CD4-positive, alpha-beta T cell treated with Interferon alpha-2 for 1 hour (primary cell): Measurements from ENCODE around the gene ATXN7.

Source experiments
- DNase-seq, 2 donors: peaks; one replicate each; pipeline ENCODE4 v3.0.0-alpha.2; 2020 to 2022

ATXN7 gene

GRCh38 chr3:63867225-63867624 lies 3.6 kb downstream of the ATXN7 start:
- DNase-seq, result no peak

GRCh38 chr3:63869940-63870614 lies 6.4 kb downstream of the ATXN7 start:
- no peak for DNase-seq

- no peak for DNase-seq
These were observed 6.9 kb downstream of the ATXN7 start for GRCh38 chr3:63870615-63871005.

- no peak for DNase-seq
These were observed 8.7 kb downstream of the ATXN7 start for GRCh38 chr3:63872135-63872924.

GRCh38 chr3:63874769-63875168 lies 11.1 kb downstream of the ATXN7 start:
- no peak for DNase-seq

- no peak for DNase-seq
These were observed 11.8 kb downstream of the ATXN7 start for GRCh38 chr3:63875510-63875909.

- no peak for DNase-seq
These were observed 12.6 kb downstream of the ATXN7 start for GRCh38 chr3:63876260-63876659.

- DNase-seq, result no peak
These were observed 14.2 kb downstream of the ATXN7 start for GRCh38 chr3:63877737-63878393.

- no peak for DNase-seq
These were observed 14.9 kb downstream of the ATXN7 start for GRCh38 chr3:63878394-63879060.

GRCh38 chr3:63880653-63881052 lies 17.0 kb downstream of the ATXN7 start:
- no peak for DNase-seq

GRCh38 chr3:63886858-63887257 lies 23.2 kb downstream of the ATXN7 start:
- no peak for DNase-seq

- DNase-seq, result no peak
These were observed 27.9 kb downstream of the ATXN7 start for GRCh38 chr3:63891518-63891917.

- no peak for DNase-seq
These were observed 29.2 kb downstream of the ATXN7 start for GRCh38 chr3:63892773-63893352.

- no peak for DNase-seq
These were observed 31.9 kb downstream of the ATXN7 start for GRCh38 chr3:63895422-63896189.

GRCh38 chr3:63896332-63897030 lies 32.8 kb downstream of the ATXN7 start:
- no peak for DNase-seq

- DNase-seq, result no peak
These were observed 36.3 kb downstream of the ATXN7 start for GRCh38 chr3:63900010-63900409.

- DNase-seq, result no peak
These were observed 36.8 kb downstream of the ATXN7 start for GRCh38 chr3:63900459-63900858.

- no peak for DNase-seq
These were observed 42.3 kb downstream of the ATXN7 start for GRCh38 chr3:63905731-63906620.

- DNase-seq, result no peak
These were observed 44.5 kb downstream of the ATXN7 start for GRCh38 chr3:63908081-63908736.

- no peak for DNase-seq
These were observed 45.1 kb downstream of the ATXN7 start for GRCh38 chr3:63908776-63909175.
